Vagina (tissue), 2 donors: ENCODE results near the gene GBA3.

Experiments used
- POLR2A ChIP-seq, 2 donors: fragments of 450-650 bp; IDR thresholded peaks; one replicate each; pipeline ENCODE4 v1.6.1; 2017; ENCODE audit warnings: antibody characterized with exemption in 2 of 2, mild to moderate bottlenecking in 2 of 2, moderate library complexity in 2 of 2
- POLR2AphosphoS5 ChIP-seq, 2 donors: sonication (generic); formaldehyde crosslinking; IDR thresholded peaks; one replicate each; pipeline ENCODE4 v1.9.0; 2017; ENCODE audit warnings: antibody characterized with exemption in 2 of 2, mild to moderate bottlenecking in 2 of 2, low read depth in 1 of 2; ENCODE audit not compliant: insufficient read depth in 1 of 2
- TF ChIP-seq, protein P1 (sequence below), 3 experiments: fragments of 450-650 bp in 2 of 3; fragments of 200-600 bp in 1 of 3; sonication (generic) in 1 of 3; IDR thresholded peaks; one replicate each; pipeline ENCODE4 v1.5.1; 2017 to 2019; ENCODE audit warnings: antibody characterized with exemption in 3 of 3, mild to moderate bottlenecking in 2 of 3, moderate library complexity in 2 of 3

DNA sequence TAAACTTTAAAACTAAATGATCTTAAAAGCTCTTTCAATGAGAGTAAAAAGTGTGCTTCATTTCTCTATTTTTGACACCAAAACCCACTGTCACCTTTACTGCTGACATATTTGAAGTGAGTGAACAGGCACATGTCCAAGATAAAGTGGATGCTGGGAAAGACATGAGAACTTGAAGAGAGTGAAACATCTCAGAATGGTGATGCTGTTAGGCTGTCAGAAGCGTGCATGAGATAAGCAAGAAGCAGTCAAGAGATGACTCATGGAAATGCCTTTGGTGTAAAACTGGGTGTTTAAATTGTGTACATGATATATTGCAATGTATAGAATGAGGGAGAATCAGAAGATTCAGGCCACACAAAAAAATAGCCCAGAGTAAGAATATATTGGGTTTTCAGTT is 21.8 kb upstream of the GBA3 start:
- no peak for TF ChIP-seq POLR2A (IDR thresholded peaks at IDR 0.05)
- TF ChIP-seq POLR2AphosphoS5 (IDR thresholded peaks at IDR 0.05; ENCODE audit: insufficient read depth in 1 of 2, low read depth in 1 of 2), result no peak
- TF ChIP-seq, protein P1, sequence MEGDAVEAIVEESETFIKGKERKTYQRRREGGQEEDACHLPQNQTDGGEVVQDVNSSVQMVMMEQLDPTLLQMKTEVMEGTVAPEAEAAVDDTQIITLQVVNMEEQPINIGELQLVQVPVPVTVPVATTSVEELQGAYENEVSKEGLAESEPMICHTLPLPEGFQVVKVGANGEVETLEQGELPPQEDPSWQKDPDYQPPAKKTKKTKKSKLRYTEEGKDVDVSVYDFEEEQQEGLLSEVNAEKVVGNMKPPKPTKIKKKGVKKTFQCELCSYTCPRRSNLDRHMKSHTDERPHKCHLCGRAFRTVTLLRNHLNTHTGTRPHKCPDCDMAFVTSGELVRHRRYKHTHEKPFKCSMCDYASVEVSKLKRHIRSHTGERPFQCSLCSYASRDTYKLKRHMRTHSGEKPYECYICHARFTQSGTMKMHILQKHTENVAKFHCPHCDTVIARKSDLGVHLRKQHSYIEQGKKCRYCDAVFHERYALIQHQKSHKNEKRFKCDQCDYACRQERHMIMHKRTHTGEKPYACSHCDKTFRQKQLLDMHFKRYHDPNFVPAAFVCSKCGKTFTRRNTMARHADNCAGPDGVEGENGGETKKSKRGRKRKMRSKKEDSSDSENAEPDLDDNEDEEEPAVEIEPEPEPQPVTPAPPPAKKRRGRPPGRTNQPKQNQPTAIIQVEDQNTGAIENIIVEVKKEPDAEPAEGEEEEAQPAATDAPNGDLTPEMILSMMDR (IDR thresholded peaks at IDR 0.05), result no peak
